Measurements from ENCODE around the gene SP2. TPM values are rescaled to one million over a fixed set of nuclear protein-coding genes. Genes with fewer than 3 reads are reported as not detected.

SP2 gene
- total and polyA plus RNA-seq, 5 experiments from 2014 or later, result 4.5 to 31.7 (median 13.0) TPM

DNA sequence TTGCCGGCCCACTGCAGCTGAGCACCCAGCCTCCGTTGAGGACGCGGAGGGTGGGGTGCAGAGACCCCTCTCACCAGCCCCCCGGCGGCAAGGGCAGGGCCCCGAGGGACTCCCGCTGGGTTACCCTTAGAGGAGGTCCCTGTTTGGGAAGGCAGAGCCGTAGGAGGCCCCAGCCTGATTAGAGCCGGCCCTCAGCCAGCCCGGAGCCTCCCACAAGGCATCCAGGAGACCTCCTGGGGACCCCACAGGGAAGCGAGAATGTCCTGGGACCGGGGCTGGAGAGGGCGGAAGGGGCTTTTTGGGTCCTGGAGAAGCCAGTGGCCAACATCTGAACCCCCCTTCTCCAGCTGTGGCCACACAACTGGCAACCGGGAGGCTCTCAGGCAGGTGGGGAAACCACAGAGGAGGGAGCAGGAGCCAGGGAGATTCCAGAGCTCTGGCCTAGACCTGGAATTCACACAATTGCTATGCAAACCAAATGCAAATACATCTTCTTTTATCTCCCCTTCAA, 23.3 kb upstream of the SP2 start:
- H3K9me3 Mint-ChIP-seq, result no peaks in the 10 kb centered on the region
- H3K27me3 Mint-ChIP-seq, result peaks cover 17 to 65% (median 43%) of the 10 kb centered on the region in 5 donors
- ATAC-seq, result no peak
- H3K4me1 Mint-ChIP-seq, result peaks cover 0 to 6% (median 1%) of the 10 kb centered on the region in 4 donors
- POLR2A ChIA-PET, result no interaction called here
- no peak overlapping the region for H3K27ac Mint-ChIP-seq
- DNase-seq, result no peak
- H3K4me3 Mint-ChIP-seq, result no peak overlapping the region
- no peaks in the 10 kb centered on the region for H3K36me3 Mint-ChIP-seq

DNA sequence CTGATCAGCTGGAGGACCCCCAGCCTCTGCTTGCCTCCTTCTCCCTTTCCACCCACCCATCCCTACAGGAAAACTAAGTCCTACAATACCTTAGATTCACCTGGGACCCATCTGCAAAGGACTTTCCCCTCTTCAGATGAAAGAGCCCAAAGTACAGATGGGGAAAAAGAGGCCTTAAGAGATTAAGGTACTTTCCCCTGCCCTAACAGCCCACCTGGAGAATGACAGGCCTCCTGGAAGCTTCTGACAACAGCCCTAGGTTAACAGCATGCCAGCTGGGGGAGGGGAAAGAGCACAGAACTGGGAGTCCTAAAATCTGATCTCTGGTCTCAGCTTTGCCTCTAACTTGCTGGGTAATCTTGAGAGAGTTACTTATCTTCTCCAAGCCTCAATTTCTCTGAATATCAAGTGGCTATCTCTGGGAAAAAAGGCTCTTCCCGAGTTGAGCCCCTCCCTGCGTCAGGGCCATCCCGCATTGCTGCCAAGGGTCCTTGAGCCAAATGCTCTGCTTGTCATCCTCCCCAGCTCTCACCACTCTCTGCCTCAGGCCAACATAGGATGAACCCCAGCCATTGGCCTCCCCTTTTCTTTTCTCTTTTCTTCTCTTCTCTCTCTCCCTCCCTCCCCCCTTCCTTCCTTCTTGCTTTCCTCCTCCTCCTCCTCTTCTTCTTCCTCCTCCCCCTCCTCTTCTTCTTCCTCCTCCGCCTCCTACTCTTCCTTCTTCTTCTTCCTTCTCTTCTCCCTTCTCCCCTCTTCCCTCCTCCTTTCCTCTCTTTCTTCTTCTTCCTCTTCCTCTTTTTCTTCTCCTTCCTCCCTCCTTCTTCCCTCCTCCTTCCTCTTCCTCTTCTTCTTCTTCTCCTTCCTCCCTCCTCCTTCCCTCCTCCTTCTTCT, 22.6 kb upstream of the SP2 start:
- Mint-ChIP-seq H3K4me1 (peaks cover 0 to 10% (median 2%) of the 10 kb centered on the region in 4 donors), H3K9me3 (no peaks in the 10 kb centered on the region), H3K27ac (no peak overlapping the region), H3K36me3 (no peaks in the 10 kb centered on the region), H3K27me3 (peaks cover 15 to 65% (median 44%) of the 10 kb centered on the region in 5 donors), H3K4me3 (no peak overlapping the region)
- ATAC-seq, result no peak
- POLR2A ChIA-PET, result no interaction called here
- no peak for DNase-seq

DNA sequence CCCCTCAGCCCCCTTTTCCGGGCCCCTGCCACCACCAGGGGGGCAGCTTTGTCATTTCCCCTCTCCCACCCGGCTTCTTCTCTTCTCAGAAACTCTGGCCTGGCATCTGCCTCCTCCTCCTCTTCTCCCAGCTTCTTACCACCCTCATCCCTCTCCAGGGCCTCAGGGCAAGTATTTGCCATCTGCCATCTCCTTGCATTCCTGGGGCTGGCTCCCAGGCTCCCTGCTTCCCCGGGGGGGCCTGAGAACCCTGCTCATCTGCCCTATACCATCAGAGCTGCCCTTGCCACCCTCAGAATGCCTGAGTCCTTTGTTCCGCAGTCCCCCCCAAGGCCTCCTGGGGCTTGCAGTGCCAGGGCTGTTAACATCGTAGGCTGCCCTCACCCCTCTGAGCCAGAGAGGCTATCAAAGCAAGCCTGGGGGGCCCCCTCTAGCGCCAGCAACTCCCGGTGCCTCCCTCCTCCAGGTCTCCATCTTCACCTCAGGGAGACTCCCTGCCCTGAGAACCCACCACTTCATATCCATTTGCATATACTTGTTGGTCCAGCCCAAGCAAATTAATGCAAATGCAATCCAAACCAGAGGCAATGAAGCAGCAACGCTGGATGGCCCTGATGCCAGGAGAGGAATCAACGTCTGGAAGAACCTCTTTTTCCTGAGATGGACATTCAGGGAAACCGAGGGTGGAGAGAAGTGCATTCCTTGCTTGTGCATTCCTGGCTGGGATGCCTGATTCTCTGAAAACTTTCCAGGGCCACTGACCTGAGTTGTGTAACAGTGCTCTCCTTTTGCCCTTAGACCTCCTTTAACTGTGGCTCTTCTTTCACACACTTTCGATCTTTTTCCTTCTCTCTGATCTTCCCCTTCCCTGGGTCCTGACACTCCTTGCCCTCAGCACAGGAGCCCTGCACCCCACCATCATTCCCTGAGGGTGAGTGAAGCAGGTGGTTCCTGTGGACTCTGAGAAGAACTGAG, 20.7 kb upstream of the SP2 start:
- ATAC-seq (no peak), DNase-seq (no peak)
- no peaks in the 10 kb centered on the region for H3K36me3 Mint-ChIP-seq
- peaks cover 15 to 65% (median 40%) of the 10 kb centered on the region in 5 donors for H3K27me3 Mint-ChIP-seq
- H3K4me3 Mint-ChIP-seq, result no peak overlapping the region
- POLR2A ChIA-PET, result no interaction called here
- peaks cover 0 to 12% (median 8%) of the 10 kb centered on the region in 4 donors for H3K4me1 Mint-ChIP-seq
- H3K27ac Mint-ChIP-seq, result peak overlapping the region in 2 of 10 donors; percentile 61 to 76
- H3K9me3 Mint-ChIP-seq, result no peaks in the 10 kb centered on the region

DNA sequence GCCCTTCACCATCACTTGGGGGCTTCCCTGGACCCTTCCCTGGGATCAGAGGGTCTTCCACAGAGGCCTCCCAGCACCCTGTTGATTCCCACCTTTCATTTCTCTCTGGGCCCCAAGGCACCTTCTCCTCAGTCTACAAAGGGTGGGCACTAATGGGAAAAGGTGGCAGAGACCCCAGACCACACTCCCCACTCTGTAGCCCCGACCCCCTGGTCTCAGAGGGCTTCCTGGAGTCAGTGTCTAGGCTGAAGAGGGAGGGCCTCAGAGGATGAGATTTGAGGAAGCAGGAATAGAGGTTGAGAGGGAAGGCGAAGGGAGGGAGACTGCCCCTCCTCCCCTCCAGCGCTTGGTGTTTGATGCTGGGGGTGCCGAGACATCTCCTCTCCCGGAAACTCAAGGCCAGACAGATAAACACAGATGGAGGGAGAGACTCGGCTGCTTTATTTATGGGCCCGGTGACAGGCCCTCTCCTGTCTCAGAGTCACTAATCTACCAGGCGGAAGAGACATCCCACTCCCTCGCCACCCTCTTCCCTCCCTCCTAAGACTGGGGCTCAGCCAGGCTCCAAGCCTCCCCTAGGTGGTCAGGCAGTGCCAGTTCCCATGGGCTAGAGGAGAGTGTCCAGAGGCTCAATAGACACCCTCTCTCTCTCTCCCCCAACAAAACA, 18.5 kb upstream of the SP2 start:
- Mint-ChIP-seq H3K4me1 (peaks cover 0 to 12% (median 8%) of the 10 kb centered on the region in 4 donors), H3K27me3 (peaks cover 10 to 43% (median 26%) of the 10 kb centered on the region in 5 donors), H3K27ac (no peak overlapping the region), H3K36me3 (no peaks in the 10 kb centered on the region), H3K9me3 (no peaks in the 10 kb centered on the region), H3K4me3 (no peak overlapping the region)
- DNase-seq, result no peak
- ATAC-seq, result no peak
- POLR2A ChIA-PET, result no interaction called here

DNA sequence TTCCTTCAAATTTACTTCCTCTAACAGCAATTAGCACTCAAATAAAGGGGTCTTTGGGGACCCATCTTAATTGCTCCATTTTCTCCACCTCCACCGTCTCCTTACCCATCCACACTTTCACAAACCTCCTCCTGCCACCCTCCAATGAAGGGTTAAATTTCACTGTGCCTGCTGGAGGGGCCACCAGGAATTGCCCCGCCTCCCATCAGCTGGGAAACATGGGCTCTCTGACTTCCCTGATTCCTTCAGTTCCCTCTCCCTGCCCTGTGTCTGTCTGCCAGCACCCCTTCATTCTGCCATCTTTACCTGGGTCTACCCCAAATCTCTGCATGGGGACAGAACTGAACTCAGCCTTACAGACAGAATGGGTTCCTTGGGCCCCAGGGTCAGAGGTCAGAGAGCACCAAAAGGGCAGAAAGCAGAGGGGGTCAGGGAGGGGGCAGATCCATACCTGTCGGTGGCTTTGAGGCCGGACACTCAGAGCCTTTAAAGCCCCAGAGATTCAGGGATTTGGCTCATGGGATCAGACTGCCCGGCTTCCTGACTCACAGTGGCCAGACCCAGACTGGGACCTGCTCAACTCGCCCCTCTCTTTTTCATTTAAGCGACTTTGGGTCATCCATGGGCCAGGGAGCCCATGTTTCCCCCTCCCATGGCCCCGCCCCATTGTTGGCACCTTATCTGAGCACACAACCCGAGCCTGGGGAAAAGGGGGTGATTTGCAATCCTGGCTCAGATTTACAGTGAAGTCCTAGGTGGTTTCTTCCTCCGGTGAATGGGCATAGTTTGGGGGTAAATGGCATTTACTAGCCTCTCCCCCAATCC, 17.6 kb upstream of the SP2 start:
- no peaks in the 10 kb centered on the region for H3K36me3 Mint-ChIP-seq
- DNase-seq, result no peak
- H3K9me3 Mint-ChIP-seq, result no peaks in the 10 kb centered on the region
- H3K4me1 Mint-ChIP-seq, result peaks cover 7 to 20% (median 17%) of the 10 kb centered on the region in 4 donors
- POLR2A ChIA-PET, result interaction anchor here (0.6 kb wide), 2 partner anchors 11 to 181 kb away, joined by 3 read pairs; no protein-coding TSS in a partner anchor
- no peak for ATAC-seq
- H3K27ac Mint-ChIP-seq, result peak overlapping the region in 2 of 10 donors; percentile 16 to 56
- no peak overlapping the region for H3K4me3 Mint-ChIP-seq
- peaks cover 7 to 39% (median 26%) of the 10 kb centered on the region in 5 donors for H3K27me3 Mint-ChIP-seq

DNA sequence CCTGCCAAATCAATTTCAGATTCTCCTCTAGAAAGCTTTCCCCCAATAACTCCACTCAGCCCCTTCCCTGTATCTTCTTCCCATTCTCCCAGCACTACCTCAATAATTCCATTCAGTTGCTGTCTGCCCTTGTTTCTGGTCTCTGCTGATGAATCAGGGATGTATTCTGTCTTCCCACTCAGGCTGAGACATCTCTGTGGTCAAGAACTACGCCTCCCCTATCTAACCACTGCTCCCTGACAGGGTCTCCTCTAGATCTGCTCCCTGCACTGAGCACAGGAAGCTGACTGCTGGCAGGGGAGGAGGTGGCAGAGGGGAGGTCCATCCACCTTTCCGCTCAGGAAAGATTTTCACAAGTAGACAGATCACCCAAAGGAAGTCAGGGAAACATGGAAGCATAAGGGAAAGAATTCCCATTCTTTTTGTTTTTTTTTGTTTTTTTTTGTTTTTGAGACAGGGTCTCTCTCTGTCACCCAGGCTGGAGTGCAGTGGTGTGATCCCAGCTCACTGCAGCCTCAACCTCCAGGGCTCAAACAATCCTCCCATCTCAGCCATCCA, 16.9 kb upstream of the SP2 start:
- peaks cover 13 to 26% (median 23%) of the 10 kb centered on the region in 4 donors for H3K4me1 Mint-ChIP-seq
- POLR2A ChIA-PET, result interaction anchor here (0.6 to 1.2 kb wide), 3 partner anchors 10 to 182 kb away, joined by 3 to 6 read pairs (median 3); partner anchors contain the start of gene SP2
- no peaks in the 10 kb centered on the region for H3K36me3 Mint-ChIP-seq
- no peaks in the 10 kb centered on the region for H3K9me3 Mint-ChIP-seq
- ATAC-seq (no peak), DNase-seq (no peak)
- H3K27ac Mint-ChIP-seq, result peak overlapping the region in 1 of 10 donors; percentile 77
- peaks cover 6 to 32% (median 21%) of the 10 kb centered on the region in 5 donors for H3K27me3 Mint-ChIP-seq
- H3K4me3 Mint-ChIP-seq, result no peak overlapping the region

DNA sequence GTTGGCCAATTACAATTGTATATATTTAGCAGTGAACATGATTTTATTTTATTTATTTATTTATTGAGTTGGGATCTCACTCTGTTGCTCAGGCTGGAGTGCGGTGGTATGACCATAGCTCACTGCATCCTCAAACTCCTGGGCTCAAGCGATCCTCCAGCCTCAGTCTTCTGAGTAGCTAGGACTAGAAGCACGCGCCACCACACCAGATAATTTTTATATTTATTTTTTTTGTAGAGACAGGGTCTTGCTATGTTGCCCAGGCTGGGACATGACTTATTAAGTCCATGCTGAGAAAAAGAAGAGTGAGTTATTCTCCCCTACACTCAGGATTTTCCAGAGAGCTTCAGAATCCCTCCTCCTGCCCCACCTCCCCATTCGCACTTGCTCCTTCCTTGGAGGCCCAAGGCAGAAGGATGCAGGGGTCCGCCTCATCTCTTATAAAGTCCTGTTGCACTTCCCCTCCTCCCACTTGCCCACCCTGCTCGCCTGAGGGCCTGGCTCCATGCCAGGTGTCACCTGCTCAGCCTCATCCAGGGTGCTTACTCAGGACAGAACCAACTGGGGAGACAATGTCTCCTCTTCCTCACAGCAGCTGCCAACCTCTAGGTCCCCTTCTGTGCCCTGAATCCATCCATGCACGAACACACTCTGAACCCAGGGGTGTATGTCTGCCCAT, 16.1 kb upstream of the SP2 start:
- no peak for ATAC-seq
- Mint-ChIP-seq H3K4me1 (peaks cover 18 to 34% (median 28%) of the 10 kb centered on the region in 4 donors), H3K36me3 (no peaks in the 10 kb centered on the region), H3K27me3 (peaks cover 6 to 24% (median 15%) of the 10 kb centered on the region in 5 donors), H3K9me3 (no peaks in the 10 kb centered on the region), H3K4me3 (no peak overlapping the region), H3K27ac (no peak overlapping the region)
- no peak for DNase-seq
- POLR2A ChIA-PET, result interaction anchor here (1.2 kb wide), 1 partner anchor 16 kb away, joined by 6 read pairs; the partner anchor contains the start of gene SP2

DNA sequence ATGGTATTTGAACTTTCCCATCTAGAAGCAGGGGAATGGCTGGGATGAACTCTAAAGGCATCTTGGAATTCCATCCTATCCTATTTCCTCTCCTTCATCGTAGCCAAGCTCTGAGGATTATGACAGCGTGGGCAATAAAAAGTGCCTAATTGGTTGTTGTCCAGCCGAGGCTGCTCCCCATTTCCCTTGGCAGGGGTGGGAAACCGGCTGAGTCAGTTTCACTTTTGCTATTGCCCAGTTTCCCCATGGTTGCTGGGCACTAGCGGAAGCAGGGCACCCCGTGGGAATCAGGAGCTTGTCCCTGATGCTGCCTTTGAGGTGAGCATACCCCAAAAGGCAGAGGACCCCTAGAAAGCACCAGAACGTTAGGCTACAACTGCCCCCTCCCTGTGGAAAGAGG, 13.8 kb upstream of the SP2 start:
- H3K4me3 Mint-ChIP-seq, result peak overlapping the region in 1 of 10 donors; percentile 20
- DNase-seq (no peak), ATAC-seq (no peak)
- no peaks in the 10 kb centered on the region for H3K36me3 Mint-ChIP-seq
- no peaks in the 10 kb centered on the region for H3K9me3 Mint-ChIP-seq
- POLR2A ChIA-PET, result no interaction called here
- no peak overlapping the region for H3K27ac Mint-ChIP-seq
- peaks cover 0 to 11% (median 5%) of the 10 kb centered on the region in 5 donors for H3K27me3 Mint-ChIP-seq
- peaks cover 28 to 47% (median 36%) of the 10 kb centered on the region in 4 donors for H3K4me1 Mint-ChIP-seq

DNA sequence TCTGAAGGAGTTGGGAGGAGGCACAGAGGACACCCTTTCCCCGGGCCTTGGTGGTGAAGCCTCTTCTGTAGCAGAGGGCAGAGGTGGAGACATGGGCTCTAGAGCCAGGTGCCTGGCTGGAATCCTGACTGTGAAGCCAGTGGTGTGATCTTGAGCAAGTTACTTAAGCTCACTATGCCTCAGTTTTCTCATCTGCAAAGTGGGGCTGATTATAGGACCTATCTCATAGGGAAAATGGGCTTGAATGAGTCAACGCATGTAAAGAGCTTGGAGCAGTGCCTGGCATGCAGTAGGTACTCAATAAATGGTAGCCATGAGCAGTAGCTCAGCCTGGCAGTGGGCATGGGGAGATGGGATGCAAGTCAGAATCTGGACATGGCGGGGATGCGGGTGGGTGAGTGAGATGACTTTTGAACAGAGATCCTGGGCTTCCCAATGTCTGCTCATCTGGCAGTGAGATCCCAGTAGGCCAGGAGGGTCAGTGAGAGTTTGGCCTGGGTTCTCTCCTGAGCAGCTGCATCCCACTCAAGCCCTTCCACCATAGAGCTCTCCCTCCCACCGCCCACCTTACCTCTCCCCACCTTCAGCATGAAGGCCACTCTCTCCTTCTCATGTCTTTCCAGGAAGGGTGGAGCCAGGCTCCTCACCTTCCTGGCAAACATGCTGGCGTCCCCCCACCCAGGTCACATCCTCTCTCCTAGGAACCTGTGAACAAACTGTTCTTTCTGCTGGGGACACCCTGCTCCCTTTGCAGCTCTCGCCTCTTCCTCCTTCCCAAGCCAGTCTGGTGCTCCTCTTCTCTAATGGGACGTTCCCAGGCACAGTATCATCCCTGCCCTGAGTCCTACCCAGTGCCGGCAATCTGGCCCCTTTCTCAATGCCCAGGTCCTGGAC, 13.1 kb upstream of the SP2 start:
- Mint-ChIP-seq H3K36me3 (no peaks in the 10 kb centered on the region), H3K27me3 (peaks cover 0 to 7% (median 4%) of the 10 kb centered on the region in 5 donors), H3K4me3 (peak overlapping the region in 6 of 10 donors; percentile 16 to 75 (median 32)), H3K4me1 (peaks cover 26 to 45% (median 36%) of the 10 kb centered on the region in 4 donors), H3K9me3 (no peaks in the 10 kb centered on the region), H3K27ac (peak overlapping the region in 3 of 10 donors; percentile 7 to 84 (median 53))
- POLR2A ChIA-PET, result interaction anchor here (1.0 kb wide), 1 partner anchor 32 kb away, joined by 3 read pairs; no protein-coding TSS in a partner anchor
- DNase-seq (no peak), ATAC-seq (no peak)
